Measurements from ENCODE around the gene NPC2.
A peak's percentile ranks its signal among the peaks of the same experiment; 100 is the strongest.

The NPC2 gene

DNA sequence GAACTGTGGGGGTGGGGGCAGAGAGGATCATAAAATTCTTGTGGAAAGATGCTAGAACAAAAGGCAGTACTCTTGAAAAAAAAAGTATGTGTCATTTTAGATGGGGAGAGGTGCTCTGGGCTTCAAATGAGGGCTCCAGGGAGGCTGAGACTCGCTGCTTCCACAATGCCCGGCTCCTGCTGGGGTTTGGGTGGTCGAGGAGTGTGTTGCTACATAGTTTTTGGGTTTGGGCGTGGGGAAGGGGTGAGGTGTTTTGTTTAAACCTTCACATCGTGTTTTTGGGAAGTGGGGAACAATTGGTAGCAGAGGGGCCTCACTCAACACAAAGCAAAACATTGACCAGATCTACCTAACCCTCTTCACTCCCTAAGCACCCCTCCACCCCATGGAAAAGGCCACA, 8.6 kb upstream of the NPC2 start:
- no peak for DNase-seq

DNA sequence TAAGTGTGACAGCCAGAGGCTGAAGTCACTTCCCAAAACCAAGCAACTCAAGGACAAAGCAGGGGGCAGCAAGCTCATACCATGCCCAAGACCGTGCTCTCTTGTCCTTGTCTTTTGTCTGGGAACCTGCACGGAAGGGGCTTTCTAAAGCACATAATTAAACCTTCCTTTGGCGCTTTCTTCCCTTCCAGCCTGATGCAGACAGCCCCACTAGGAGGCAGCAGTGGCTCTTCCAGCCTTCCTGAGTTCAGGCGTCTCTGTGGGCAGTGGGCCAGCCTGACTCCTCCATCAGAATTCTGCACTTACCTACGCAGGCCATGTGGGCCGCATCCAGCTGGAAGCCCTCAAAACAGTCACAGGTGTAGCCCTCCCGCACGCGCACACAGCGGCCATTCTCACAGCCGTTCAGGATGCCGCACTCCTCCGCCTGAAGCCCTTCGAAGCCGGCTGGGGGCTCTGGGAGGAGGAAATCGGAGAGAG, 8.1 kb upstream of the NPC2 start:
- DNase-seq, result no peak

DNA sequence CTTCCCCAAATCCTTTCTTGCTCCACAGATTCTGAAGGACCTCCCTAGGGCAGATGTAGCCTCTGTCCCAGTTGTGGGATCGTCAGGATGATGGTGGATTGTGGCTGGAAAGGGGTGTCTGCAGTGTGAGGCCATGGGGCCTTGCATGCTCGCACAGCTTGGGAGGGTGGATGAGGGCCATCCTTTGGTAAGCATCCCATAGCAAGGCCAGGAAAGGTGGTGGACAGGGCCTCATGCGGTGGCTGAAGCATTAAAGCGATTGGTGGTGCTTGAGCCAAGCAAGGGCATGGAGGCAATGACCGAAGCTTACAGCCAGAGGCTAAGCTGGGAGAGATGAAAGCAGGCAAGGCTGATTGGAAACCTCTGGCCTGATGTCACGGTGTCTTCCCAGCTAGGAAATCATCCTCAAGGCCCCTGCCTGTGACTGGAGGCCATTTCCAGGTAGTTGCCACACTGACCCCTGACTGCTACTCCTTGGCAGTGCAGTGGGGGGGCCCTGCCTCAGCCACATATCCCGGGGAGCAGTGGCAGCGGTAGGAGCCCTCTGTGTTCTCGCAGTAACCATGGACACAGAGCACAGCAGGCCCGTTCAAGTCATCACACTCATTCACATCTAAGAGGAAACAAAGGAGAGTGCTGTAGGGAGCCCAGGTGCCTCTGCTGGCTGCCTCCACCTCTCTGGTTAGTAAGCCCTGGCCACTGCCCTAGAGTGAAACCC, 7.5 kb upstream of the NPC2 start:
- no peak for DNase-seq

DNA sequence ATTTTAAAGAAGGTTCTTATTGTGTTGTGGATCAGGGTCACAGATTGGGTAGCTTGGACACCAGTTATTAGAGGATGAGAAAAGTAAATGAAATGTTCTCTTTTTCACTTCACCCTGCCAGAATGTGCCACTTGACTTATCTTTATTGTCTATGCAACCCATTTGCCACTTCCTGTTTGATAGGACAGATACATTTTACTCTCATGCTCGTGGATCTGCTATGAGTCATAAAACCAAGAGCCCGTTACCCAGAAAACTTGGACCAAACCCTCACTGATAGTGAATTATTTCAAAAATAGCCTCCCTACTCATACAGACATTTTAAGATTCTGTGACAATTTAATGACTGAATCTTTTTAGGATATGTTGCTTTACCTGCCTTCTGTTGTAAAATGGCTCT, 2.3 kb upstream of the NPC2 start:
- no peak for DNase-seq

DNA sequence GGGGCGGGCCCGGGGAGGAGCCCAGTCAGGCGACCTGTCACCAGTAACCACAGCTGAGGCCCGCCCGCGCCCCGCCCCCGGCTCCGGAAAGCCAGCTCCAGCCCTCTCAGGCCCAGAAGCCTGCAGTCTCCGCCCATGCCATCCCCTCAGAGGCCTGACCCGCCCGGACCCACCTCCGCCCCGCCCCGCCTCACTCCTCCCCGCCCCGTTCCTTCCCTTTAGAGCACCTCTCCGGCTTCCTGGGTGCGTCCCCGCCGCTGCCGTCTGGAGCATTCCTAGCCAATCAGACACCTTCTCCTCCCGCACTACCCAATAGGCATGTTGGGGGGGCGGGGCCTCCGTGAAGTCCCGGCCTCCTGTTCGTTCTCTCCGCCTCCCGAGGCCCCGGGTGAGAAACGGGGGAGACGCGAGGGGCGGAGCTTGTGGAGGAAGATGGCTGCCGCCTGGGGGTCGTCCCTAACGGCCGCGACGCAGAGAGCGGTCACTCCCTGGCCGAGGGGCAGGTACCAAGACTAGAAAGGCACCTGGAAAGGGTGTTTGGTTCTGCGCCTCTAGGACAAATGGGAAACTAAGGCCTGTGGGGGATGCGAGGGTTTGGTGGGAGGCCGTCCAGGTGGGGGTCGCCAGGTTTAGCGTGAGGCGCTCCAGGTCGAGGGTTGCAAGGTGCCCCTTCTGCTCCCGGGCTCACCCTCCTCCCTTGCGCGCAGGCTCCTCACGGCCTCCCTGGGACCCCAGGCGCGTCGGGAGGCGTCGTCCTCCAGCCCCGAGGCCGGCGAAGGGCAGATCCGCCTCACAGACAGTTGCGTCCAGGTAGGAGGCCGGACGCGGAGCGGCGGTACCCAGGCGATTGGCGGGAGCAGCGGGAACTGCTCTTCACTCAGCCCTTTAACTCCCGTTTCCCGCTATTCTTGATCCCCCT, 497 bp upstream of the NPC2 start, which contains the start of gene ISCA2:
Gene ISCA2 (plus strand): TSS at position 423 of the 919 bp plus-strand sequence. CDS start 10 bp downstream, at position 433.
- peak; percentile 99 for DNase-seq

DNA sequence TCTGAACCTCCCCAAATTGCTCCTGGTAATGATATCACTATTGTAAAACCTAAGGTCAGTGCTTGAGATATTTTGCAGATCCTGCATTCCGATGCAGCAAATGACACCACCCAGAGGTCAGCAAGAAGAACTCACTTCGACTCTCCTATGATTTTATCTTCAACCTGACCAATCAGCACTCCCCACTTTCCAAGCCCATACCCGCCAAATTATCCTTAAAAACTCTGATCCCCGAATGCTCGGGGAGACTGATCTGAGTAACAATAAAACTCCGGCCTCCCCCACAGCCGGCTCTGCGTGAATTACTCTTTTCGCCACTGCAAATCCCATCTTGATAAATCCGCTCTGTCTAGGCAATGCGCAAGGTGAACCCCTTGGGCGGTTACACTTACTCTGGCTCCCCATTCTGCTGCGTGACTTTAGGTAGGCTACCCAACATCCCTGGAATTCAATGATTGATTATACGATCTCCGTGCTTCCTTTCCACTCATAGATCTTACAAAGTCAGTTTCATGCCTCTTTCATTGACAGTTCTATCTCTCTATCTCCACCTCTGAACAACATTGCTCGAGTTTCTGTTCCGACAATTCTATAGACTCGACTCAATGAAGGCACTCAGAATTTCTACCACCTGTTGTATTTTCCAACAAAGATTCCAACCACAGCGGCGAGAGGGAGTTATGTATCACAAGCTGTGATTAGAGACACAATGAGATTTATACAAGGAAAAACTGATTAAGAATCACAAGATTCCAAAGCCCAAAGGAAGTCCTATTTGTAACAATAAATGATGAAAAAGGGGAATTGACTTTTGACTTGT, 939 bp downstream of the NPC2 start:
- DNase-seq, result no peak

DNA sequence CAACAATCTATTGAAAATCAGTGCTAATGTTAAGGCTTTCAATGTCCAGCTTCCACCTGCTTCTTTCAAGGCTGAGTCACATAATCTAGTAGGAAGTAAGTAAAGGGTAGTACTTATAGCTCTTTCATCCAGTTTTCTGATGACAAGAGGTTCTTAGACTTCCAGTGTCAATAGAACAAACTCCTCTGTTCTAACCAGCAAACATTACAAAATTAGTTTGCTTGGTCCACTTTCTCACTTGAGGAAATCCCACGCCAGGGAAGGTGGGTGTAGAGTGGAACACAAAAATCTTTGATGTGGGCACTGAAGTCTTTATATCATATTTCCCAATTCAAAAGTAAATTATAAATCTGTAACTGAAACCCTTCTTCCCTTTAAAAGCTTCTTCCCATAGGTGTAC, 2.6 kb downstream of the NPC2 start:
- DNase-seq, result no peak

DNA sequence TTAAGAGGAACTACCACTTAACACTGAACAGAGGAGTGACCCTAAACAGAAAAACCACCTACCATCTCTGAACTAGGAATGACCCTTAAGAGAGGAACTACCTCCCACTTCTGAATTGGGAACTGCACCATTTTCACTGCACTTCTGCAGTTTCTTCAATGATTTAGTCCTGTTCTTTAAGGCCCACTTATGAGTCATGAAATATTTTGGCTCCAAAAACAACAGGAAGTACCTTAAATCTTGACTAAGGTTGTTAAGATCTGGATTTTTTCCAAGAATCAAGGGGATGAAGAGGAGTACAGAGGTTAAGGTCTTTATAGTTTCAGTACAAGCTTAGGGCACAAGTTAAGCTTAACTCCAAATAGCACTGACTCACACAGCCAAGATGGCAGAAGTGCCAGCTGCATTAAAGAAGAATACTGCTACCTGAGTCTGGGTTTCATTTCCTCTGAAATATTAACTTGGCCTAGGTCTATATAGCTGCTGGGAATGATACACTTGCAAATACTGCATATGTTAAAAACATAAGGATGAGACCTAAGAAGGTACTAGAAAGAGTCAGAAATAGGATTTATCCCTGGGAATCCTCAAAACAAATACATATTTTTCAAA, 4.2 kb downstream of the NPC2 start:
- DNase-seq, result no peak

DNA sequence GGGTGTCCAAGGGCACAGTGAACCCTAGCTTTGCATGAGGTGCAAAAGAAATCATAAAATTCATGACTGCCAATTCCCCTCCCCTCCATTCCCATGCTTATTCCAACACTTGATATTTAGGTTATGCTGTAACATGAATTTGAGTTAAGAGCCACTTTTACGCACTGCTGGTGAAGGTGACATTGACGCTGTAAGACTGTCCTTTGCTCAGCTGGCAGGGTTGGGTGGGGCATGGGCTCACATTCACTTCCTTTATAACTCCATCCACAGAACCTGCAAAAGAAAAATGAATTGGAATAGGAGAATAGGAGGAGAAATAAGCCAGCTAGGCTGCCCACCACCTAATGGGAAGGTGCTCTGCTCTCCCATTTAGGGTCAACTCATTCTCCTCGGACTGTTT, 6.9 kb downstream of the NPC2 start:
- DNase-seq, result no peak

DNA sequence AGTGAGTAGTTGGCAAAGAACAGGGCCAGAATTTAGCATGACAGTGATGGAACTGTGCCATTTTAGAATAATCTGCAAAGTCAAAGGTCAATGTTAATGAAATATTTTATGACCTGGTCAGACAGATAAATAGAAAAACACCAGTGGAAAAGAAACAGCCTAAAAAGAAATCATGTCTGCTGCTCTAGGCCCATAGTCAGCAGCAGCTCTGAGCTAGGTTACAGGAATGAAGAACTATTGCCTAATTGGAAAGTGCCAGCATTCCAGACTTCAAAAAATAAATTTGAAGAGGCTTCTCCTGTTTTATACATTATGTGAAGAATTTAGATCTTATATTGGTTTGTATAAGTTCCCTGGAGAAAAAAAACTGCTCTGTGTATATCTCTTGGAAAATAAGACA, 9.8 kb downstream of the NPC2 start:
- no peak for DNase-seq

DNA sequence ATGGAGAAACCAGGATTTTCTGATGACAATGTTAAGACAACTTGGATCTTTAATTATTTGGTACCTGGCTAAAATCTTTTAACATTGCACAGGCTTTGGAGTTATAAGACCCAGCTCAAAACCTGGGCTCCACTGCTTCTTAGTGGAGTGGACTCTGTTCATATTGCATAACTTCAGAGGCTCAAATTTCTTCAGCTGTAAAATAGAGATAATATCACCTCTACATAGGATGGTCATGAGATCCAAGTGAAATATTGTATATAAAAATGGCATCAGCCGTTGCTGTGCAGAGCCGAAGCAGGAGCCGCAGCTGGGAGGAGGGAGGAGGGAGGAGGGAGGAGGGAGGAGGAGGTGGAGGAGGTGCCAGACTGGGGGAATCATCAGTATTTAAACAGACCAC, 10.5 kb downstream of the NPC2 start:
- no peak for DNase-seq

DNA sequence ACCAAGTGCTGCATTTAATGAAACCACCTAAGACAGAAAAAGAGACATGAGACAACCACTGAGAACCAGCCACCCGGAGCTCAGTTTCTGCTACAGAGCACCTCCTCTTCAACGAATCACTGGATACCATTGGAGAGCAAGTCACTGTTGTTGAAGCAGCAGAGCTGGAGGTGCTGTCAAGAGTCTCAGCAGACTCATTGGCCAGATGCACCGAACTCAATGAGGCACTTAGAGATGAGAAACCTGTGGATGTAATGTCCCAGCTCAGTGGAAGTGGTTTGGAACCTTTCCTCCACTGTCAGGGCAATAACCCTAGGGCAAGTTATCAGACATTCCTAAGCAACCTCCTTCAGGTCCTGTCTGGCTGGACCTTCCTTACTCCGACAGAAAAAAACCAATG, 13.1 kb downstream of the NPC2 start:
- no peak for DNase-seq

DNA sequence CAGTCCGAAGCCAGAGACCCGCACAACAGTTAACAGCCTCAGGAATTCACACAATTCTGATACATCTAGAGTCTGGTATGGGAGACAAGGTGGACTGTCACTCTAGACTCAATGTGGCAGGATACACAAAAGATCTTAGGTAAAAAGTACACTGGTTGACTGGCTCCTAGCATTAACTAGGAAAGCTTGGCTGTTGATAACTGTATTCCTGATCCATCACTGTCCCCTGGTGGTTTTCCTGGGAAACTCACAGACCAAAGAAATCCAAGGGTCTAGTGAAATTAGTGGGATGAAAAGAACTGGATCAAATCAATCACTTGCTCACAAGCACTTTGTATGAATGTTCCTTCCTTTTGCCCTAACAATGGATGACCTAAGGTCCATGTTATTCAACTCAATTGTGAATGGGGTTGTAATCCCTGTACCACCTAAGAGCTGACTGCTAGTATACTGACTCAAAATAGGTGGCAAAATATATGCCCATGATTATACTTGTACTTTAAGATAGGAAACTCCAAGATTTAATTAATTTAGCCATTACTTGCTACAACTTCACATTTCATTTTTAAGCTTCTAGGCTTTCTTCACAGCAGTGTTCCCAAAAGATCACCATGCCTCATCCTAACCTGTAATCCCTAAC, 14.0 kb downstream of the NPC2 start:
- DNase-seq, result no peak

DNA sequence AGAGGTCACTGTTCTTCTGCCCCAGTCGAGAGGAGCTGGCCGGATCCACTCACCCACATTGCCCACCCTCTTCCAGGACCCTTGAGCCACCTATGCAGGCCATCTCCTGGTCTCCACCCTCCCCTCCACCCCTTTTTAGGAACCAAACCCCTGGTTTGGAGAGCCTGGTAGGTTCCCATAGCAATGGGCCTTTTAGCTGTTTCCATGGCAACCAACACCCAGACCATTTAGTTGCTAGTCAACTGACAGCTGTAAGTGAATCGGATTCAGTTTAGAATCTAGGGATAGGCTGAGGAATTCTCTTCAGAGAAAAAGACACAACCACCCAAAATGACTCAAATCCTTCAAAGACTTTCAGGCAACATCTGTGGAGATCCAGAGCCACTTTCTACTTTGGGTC, 16.5 kb downstream of the NPC2 start:
- no peak for DNase-seq

DNA sequence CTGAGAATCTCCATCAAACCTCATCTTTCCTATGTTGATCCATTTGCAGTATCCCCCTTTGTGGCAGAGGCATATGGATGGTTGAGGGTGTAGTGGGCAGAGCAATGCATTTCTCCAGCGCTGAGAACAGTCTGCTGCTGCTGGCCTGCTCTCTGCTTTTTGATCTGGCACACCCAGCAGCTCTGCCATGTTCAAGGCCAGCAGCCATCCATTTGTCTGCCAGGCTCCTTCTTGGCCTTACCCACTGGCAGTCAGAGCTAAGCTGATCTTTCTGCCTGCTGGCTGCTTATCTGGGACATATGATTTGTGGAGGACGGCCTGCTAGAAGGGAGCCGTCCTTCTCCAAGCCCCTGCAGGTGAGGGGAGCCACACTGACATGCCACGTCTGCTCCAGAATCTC, 17.0 kb downstream of the NPC2 start:
- DNase-seq, result no peak

DNA sequence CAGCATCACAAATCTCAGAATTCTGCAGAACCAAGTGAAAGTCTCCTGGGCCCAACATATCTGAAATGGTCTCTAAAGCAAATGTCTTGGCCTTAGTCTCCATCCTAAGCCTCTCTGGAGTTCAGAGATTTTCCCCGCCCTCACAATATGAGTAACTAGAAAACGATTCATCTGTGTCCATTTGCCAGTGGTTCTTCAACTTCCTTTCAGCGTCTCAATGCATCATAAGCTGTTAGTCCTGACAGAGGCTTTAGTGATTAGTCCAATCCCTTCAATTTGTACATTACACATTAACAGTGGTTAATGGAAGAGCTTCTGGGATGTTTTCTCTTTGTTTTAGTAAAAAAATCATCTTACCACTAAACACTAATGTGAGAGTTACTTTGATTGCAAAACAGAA, 17.4 kb downstream of the NPC2 start:
- no peak for DNase-seq

DNA sequence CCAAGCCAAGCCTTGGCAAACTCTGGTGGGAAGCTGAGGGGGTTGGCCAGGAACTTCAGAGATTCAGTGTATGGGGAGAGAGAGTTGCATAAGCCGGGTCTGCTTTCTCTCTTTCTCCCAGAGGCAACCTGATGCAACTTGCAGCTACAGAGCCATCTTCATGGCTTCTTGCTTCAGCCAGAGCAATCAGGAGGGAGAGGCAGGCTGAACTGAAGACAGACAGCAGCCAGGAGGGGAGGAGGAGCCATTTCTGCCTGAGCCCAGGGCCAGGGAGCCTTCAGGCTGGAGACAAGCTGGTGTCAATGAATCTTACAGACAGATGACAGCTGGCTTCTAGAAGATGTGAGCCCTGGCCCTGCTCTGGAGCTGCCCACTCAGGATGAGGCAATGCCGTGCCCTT, 18.7 kb downstream of the NPC2 start:
- no peak for DNase-seq

DNA sequence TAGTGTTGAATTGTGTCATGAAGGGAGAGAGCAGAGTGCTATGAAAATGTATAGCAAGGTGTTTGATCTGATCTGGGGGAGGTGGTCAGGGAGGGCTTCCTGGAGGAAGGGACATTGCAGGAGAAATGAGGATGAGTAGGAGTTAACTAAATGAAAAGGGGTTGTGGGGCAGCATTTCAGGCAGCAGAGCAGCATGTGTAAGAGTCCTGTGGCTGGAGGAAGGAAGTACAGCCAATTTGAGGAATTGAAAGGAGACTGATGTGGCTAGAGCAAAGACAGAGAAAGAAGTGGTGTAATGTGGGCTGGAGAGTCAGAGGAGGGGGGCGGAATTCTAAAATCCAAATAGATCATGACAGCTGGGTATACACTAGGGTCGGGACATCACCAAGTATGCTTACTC, 20.5 kb downstream of the NPC2 start:
- DNase-seq, result no peak

DNA sequence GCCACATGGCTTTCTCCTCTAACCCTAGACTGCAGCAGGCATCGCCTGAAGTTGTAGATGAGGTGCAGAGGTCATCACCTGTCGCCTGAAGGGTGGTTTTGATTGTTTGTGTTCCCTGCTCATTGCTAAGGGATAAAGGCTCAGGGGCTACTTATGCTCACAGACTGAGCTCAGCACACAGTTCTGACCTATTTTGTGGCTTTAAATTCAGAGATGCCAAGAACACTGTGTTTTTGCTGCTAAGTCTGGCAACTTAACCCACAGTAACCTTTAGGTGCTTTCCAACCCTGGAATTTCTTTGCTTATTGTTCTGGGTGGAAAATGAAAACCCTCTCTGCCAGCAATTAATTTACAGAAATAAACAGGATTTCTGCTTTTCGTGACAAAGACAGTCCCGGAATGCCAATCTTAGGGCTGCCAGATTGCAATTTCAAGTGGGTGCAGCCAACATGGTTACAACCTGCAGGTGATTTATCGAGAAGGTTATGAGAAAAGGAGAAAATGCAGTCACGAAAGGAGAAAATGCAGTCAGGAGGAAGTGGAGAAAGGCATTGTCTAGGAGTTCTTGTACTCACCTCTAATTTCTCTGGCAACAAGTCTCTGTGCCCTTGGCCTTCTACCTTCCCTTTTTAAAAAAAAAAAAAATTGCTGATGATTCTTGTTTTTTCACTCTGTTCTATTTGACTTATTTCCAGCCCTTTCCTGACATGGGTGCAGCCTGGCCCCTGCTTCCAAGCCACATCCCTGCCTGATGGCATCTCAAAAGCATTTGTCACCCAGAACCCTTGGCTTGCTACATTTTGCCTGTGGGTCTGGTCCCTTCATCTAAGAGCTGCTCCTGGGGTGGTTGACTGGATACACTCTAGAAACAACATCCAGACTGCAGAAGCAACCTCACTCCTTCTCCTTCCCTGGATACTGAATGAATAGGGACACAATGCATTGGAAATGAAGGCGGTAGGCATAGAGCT, 23.3 kb downstream of the NPC2 start:
- DNase-seq, result no peak

DNA sequence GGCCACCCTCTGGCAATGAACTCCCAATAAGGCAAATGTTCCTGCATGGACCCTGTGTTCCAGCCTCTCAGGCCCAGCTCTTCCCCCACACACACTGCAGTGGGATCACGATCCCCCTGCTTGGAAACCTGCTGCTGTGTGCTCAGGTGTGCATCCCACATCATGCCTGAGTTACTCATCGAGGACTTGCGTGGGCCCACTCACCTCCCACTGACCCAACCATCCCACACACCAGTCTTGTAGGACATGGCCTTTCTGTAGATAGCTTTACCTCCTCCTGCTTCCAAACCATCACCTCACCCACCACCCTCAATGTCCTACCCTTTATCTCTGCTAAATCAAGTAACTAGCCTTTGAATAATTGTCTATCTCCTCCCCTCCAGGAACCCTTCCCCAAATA, 24.6 kb downstream of the NPC2 start:
- DNase-seq, result no peak

DNA sequence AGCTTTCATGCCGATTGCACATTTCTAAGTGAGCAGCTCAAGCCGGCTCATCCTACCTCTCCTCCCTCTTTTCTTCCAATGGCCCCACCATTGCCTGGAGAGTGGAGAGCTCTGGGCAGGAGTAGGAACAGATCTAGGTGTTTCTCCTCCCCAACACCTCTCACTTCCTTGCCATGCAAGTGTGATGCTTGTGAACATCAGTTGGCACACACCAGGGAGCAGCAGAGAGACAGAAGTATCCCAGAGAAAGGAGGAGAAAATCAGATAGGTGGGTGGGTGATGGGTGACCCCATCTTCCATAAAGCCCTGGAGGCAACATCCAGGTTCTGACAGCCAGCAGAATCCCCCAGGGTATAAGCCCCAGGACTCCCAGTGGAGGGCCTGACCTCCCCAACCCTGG, 27.8 kb downstream of the NPC2 start:
- no peak for DNase-seq
